ENCODE measurements around the gene WAPL.

WAPL gene

GRCh38 chr10:86480571-86480970, 41.0 kb downstream of the WAPL start:
- Histone ChIP-seq H2BK120ac (ENCODE audit: low read depth, low read length) (no peak overlapping the region), H3K4me1 (ENCODE audit: control insufficient read depth in 2 of 2, insufficient read depth in 1 of 2, low read depth in 1 of 2, low read length in 2 of 2) (no peaks in the 10 kb centered on the region), H3K18ac (ENCODE audit: low read length) (no peak overlapping the region), H2BK12ac (ENCODE audit: low read length) (no peak overlapping the region), H3K4ac (ENCODE audit: low read length) (no peak overlapping the region), H2BK5ac (ENCODE audit: low read length) (no peak overlapping the region), H3K23ac (ENCODE audit: low read depth, low read length, poor library complexity) (no peak overlapping the region), H3K9ac (ENCODE audit: low read depth, low read length, poor library complexity) (no peak overlapping the region), H3K27me3 (ENCODE audit: control insufficient read depth in 3 of 3, insufficient read depth in 3 of 3, low read depth in 1 of 3, low read length in 3 of 3) (no peaks in the 10 kb centered on the region), H3K14ac (ENCODE audit: low read length) (no peak overlapping the region), H2BK15ac (ENCODE audit: low read length) (no peak overlapping the region), H3K4me3 (ENCODE audit: low read length in 2 of 2) (no peak overlapping the region), H3K27ac (replicated peaks; ENCODE audit: low read length) (no peak overlapping the region), H3K4me2 (ENCODE audit: insufficient read depth, low read length, poor library complexity, severe bottlenecking) (no peak overlapping the region), H4K91ac (ENCODE audit: low read depth, low read length, poor library complexity) (no peak overlapping the region), H3K79me1 (ENCODE audit: low read depth, low read length) (no peaks in the 10 kb centered on the region), H3K36me3 (replicated peaks in 1 of 2; ENCODE audit: control insufficient read depth in 2 of 2, insufficient read depth in 2 of 2, low read length in 2 of 2) (peaks cover 4 to 60% of the 10 kb centered on the region in 2 donors), H2AFZ (ENCODE audit: low read length) (no peak overlapping the region), H4K8ac (ENCODE audit: low read depth, low read length) (no peak overlapping the region), H3K9me3 (replicated peaks in 1 of 2; ENCODE audit: control insufficient read depth in 2 of 2, insufficient read depth in 1 of 2, low read depth in 1 of 2, low read length in 2 of 2) (no peaks in the 10 kb centered on the region), H2AK5ac (ENCODE audit: low read depth, low read length) (no peak overlapping the region)
- WGBS, 2 donors (ENCODE audit: extremely low coverage in 2 of 2, insufficient read length in 2 of 2, insufficient replicate concordance in 1 of 2) = no CpG with 5 or more reads among the region's 1 CpG
- DNase-seq (ENCODE audit: low spot score) = no peak

- Histone ChIP-seq H3K4me2 (ENCODE audit: insufficient read depth, low read length, poor library complexity, severe bottlenecking) (no peak overlapping the region), H4K8ac (ENCODE audit: low read depth, low read length) (no peak overlapping the region), H3K4me3 (ENCODE audit: low read length in 2 of 2) (no peak overlapping the region), H2AFZ (ENCODE audit: low read length) (no peak overlapping the region), H3K23ac (ENCODE audit: low read depth, low read length, poor library complexity) (no peak overlapping the region), H3K79me1 (ENCODE audit: low read depth, low read length) (peaks cover 2% of the 10 kb centered on the region), H2BK5ac (ENCODE audit: low read length) (no peak overlapping the region), H4K91ac (ENCODE audit: low read depth, low read length, poor library complexity) (no peak overlapping the region), H3K9ac (ENCODE audit: low read depth, low read length, poor library complexity) (no peak overlapping the region), H3K18ac (ENCODE audit: low read length) (no peak overlapping the region), H2AK5ac (ENCODE audit: low read depth, low read length) (no peak overlapping the region), H3K14ac (ENCODE audit: low read length) (no peak overlapping the region), H3K27me3 (ENCODE audit: control insufficient read depth in 3 of 3, insufficient read depth in 3 of 3, low read depth in 1 of 3, low read length in 3 of 3) (no peaks in the 10 kb centered on the region), H2BK15ac (ENCODE audit: low read length) (no peak overlapping the region), H3K4me1 (ENCODE audit: control insufficient read depth in 2 of 2, insufficient read depth in 1 of 2, low read depth in 1 of 2, low read length in 2 of 2) (no peaks in the 10 kb centered on the region), H3K27ac (replicated peaks; ENCODE audit: low read length) (no peak overlapping the region), H2BK12ac (ENCODE audit: low read length) (no peak overlapping the region), H3K4ac (ENCODE audit: low read length) (no peak overlapping the region), H2BK120ac (ENCODE audit: low read depth, low read length) (no peak overlapping the region), H3K9me3 (replicated peaks in 1 of 2; ENCODE audit: control insufficient read depth in 2 of 2, insufficient read depth in 1 of 2, low read depth in 1 of 2, low read length in 2 of 2) (no peaks in the 10 kb centered on the region), H3K36me3 (replicated peaks in 1 of 2; ENCODE audit: control insufficient read depth in 2 of 2, insufficient read depth in 2 of 2, low read length in 2 of 2) (peaks cover 6 to 85% of the 10 kb centered on the region in 2 donors)
- no peak for DNase-seq (ENCODE audit: low spot score)
- WGBS, 2 donors (ENCODE audit: extremely low coverage in 2 of 2, insufficient read length in 2 of 2, insufficient replicate concordance in 1 of 2) = no CpG with 5 or more reads among the region's 3 CpGs
These were observed 49.5 kb downstream of the WAPL start for GRCh38 chr10:86472061-86472460.

- Histone ChIP-seq H2BK5ac (ENCODE audit: low read length) (no peak overlapping the region), H3K4me1 (ENCODE audit: control insufficient read depth in 2 of 2, insufficient read depth in 1 of 2, low read depth in 1 of 2, low read length in 2 of 2) (no peaks in the 10 kb centered on the region), H3K9me3 (replicated peaks in 1 of 2; ENCODE audit: control insufficient read depth in 2 of 2, insufficient read depth in 1 of 2, low read depth in 1 of 2, low read length in 2 of 2) (peaks cover 0 to 1% of the 10 kb centered on the region in 2 donors), H2AFZ (ENCODE audit: low read length) (no peak overlapping the region), H2AK5ac (ENCODE audit: low read depth, low read length) (no peak overlapping the region), H3K9ac (ENCODE audit: low read depth, low read length, poor library complexity) (no peak overlapping the region), H3K4me3 (ENCODE audit: low read length in 2 of 2) (no peak overlapping the region), H3K36me3 (replicated peaks in 1 of 2; ENCODE audit: control insufficient read depth in 2 of 2, insufficient read depth in 2 of 2, low read length in 2 of 2) (peaks cover 9 to 96% of the 10 kb centered on the region in 2 donors), H4K91ac (ENCODE audit: low read depth, low read length, poor library complexity) (no peak overlapping the region), H2BK120ac (ENCODE audit: low read depth, low read length) (no peak overlapping the region), H3K18ac (ENCODE audit: low read length) (no peak overlapping the region), H3K27ac (replicated peaks; ENCODE audit: low read length) (no peak overlapping the region), H4K8ac (ENCODE audit: low read depth, low read length) (no peak overlapping the region), H2BK15ac (ENCODE audit: low read length) (no peak overlapping the region), H2BK12ac (ENCODE audit: low read length) (no peak overlapping the region), H3K79me1 (ENCODE audit: low read depth, low read length) (peaks cover 2% of the 10 kb centered on the region), H3K4ac (ENCODE audit: low read length) (no peak overlapping the region), H3K4me2 (ENCODE audit: insufficient read depth, low read length, poor library complexity, severe bottlenecking) (no peak overlapping the region), H3K27me3 (ENCODE audit: control insufficient read depth in 3 of 3, insufficient read depth in 3 of 3, low read depth in 1 of 3, low read length in 3 of 3) (no peaks in the 10 kb centered on the region), H3K23ac (ENCODE audit: low read depth, low read length, poor library complexity) (no peak overlapping the region), H3K14ac (ENCODE audit: low read length) (no peak overlapping the region)
- WGBS, 2 donors (ENCODE audit: extremely low coverage in 2 of 2, insufficient read length in 2 of 2, insufficient replicate concordance in 1 of 2) = no CpG with 5 or more reads among the region's 10 CpGs
- DNase-seq (ENCODE audit: low spot score) = no peak
These were observed 59.4 kb downstream of the WAPL start for GRCh38 chr10:86461963-86462804.

- Histone ChIP-seq H3K4me3 (ENCODE audit: low read length in 2 of 2) (no peak overlapping the region), H3K4me2 (ENCODE audit: insufficient read depth, low read length, poor library complexity, severe bottlenecking) (no peak overlapping the region), H3K4ac (ENCODE audit: low read length) (no peak overlapping the region), H2BK12ac (ENCODE audit: low read length) (no peak overlapping the region), H3K18ac (ENCODE audit: low read length) (no peak overlapping the region), H3K27me3 (ENCODE audit: control insufficient read depth in 3 of 3, insufficient read depth in 3 of 3, low read depth in 1 of 3, low read length in 3 of 3) (no peaks in the 10 kb centered on the region), H3K79me1 (ENCODE audit: low read depth, low read length) (peaks cover 1% of the 10 kb centered on the region), H4K8ac (ENCODE audit: low read depth, low read length) (no peak overlapping the region), H3K4me1 (ENCODE audit: control insufficient read depth in 2 of 2, insufficient read depth in 1 of 2, low read depth in 1 of 2, low read length in 2 of 2) (no peaks in the 10 kb centered on the region), H2AFZ (ENCODE audit: low read length) (no peak overlapping the region), H2BK120ac (ENCODE audit: low read depth, low read length) (no peak overlapping the region), H2BK15ac (ENCODE audit: low read length) (no peak overlapping the region), H3K14ac (ENCODE audit: low read length) (no peak overlapping the region), H4K91ac (ENCODE audit: low read depth, low read length, poor library complexity) (no peak overlapping the region), H3K36me3 (replicated peaks in 1 of 2; ENCODE audit: control insufficient read depth in 2 of 2, insufficient read depth in 2 of 2, low read length in 2 of 2) (peaks cover 24 to 90% of the 10 kb centered on the region in 2 donors), H3K27ac (replicated peaks; ENCODE audit: low read length) (no peak overlapping the region), H2BK5ac (ENCODE audit: low read length) (no peak overlapping the region), H3K9me3 (replicated peaks in 1 of 2; ENCODE audit: control insufficient read depth in 2 of 2, insufficient read depth in 1 of 2, low read depth in 1 of 2, low read length in 2 of 2) (peaks cover 3 to 4% of the 10 kb centered on the region in 2 donors), H3K23ac (ENCODE audit: low read depth, low read length, poor library complexity) (no peak overlapping the region), H3K9ac (ENCODE audit: low read depth, low read length, poor library complexity) (no peak overlapping the region), H2AK5ac (ENCODE audit: low read depth, low read length) (no peak overlapping the region)
- no CpG with 5 or more reads among the region's 4 CpGs for WGBS, 2 donors (ENCODE audit: extremely low coverage in 2 of 2, insufficient read length in 2 of 2, insufficient replicate concordance in 1 of 2)
- DNase-seq (ENCODE audit: low spot score) = no peak
These were observed 70.0 kb downstream of the WAPL start for GRCh38 chr10:86451604-86451960.

Data from neuronal stem cell (in vitro differentiated cells).